ENCODE data around the gene WDR33. TPM values are rescaled to one million over a fixed set of nuclear protein-coding genes. Genes with fewer than 3 reads are reported as not detected.
A peak's percentile ranks its signal among the peaks of the same experiment; 100 is the strongest.

WDR33 gene
- total and polyA plus RNA-seq, 2 of the 13 experiments (the other 11 are each of a cell fraction or from before 2014, with no cell fraction given) = 54.9 to 78.2 TPM

DNA sequence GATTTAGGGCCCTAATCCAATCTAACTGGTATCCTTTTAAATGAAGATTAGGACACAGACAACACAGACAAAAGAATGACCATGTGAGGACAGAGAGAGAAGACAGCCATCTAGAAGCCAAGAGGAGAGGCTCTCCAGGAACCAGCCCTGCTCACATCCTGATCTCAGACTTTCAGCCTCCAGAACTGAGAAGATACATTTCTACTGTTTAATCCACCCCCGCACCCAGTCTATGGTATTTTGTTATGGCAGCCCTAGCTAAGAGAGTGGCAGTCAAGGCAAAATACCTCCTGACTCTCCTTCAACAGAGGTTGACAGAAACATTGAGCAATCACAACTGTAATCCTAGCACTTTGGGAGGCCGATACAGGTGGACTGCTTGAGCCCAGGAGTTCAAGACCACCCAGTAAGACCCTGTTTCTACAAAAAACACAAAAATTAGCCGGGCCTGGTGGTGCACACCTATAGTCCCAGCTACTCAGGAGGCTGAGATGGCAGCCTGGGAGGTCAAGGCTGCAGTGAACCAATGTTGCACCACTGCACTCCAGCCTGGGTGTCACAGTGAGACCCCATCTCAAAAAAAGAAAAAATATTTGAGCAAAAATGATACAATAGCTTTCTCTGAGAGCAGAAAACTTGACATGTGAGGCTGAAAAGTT is 34.7 kb downstream of the WDR33 start (continued):
- TF ChIP-seq FOXP1 (IDR thresholded peaks at IDR 0.05) (no peak), FOXP1 (CRISPR knock-in tag; IDR thresholded peaks at IDR 0.05) (no peak), POGZ (CRISPR knock-in tag; IDR thresholded peaks at IDR 0.05) (peak; percentile 15; the same call in 1 of the 2 replicates), MXD1 (CRISPR knock-in tag; IDR thresholded peaks at IDR 0.05) (no peak)

DNA sequence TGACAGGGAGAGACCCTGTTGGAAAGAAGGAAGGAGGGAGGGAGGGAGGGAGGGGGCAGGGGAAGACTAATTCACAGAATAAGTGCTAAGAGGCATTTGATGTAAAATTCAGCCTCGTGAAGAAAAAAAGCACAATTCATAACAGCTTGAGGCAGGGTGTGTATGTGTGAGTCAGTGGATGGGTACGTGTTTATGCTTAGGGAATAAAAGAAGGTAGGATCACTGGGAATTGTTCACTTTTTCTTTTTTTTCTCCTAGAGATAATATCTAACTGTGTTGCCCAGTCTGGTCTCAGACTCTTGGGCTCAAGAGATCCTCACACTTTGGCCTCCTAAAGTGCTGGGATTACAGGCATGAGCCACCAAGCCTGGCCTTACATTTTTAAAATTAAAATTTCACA is 39.2 kb downstream of the WDR33 start:
- Histone ChIP-seq H2AFZ (ENCODE audit: low read length) (no peak overlapping the region), H3K79me2 (ENCODE audit: insufficient read depth, low read length) (peaks cover 63% of the 10 kb centered on the region), H3K9ac (ENCODE audit: insufficient read depth, low read depth, low read length) (no peak overlapping the region), H3K4me2 (ENCODE audit: low read depth, low read length) (no peak overlapping the region), H3K4me3 (replicated peaks in 1 of 3; ENCODE audit: insufficient read depth in 1 of 3, low read depth in 2 of 3, low read length in 3 of 3) (no peak overlapping the region), H3K27ac (ENCODE audit: extremely low read length, insufficient read depth, low read length) (no peak overlapping the region), H3K36me3 (replicated peaks in 1 of 2; ENCODE audit: control insufficient read depth in 1 of 2, insufficient read depth in 2 of 2, low read length in 2 of 2) (peaks cover 6 to 34% of the 10 kb centered on the region in 2 experiments), H3K9me3 (ENCODE audit: low read length) (no peaks in the 10 kb centered on the region), H3K4me1 (ENCODE audit: insufficient read depth, low read length) (peaks cover 16% of the 10 kb centered on the region), H4K20me1 (ENCODE audit: insufficient read depth, low read length) (peaks cover 38% of the 10 kb centered on the region), H3K27me3 (ENCODE audit: control insufficient read depth in 1 of 2, insufficient read depth in 2 of 2, low read length in 2 of 2) (no peaks in the 10 kb centered on the region)
- CTCF ChIA-PET (ENCODE audit: low intra/inter-chr PET ratio, low total read pairs) = no interaction called here
- DNase-seq (ENCODE audit: low spot score) = no peak
- POLR2A ChIA-PET = no interaction called here
- no peak for ATAC-seq
- WGBS (ENCODE audit: low lambda C conversion rate) = 97% methylated on average over 2 of the region's 2 CpGs
- BruUV-seq (replicated peaks) = no TSS peak
- intact Hi-C loops (cut with micrococcal nuclease; ENCODE audit: unreplicated experiment) = no loop called here
- no peak for TF ChIP-seq YY1 (IDR thresholded peaks at IDR 0.05; ENCODE audit: insufficient read depth, insufficient replicate concordance, low read depth, low read length)
- TF ChIP-seq U2AF2 (IDR thresholded peaks at IDR 0.05; ENCODE audit: low read depth, low read length) = no peak
- TF ChIP-seq, protein P1, sequence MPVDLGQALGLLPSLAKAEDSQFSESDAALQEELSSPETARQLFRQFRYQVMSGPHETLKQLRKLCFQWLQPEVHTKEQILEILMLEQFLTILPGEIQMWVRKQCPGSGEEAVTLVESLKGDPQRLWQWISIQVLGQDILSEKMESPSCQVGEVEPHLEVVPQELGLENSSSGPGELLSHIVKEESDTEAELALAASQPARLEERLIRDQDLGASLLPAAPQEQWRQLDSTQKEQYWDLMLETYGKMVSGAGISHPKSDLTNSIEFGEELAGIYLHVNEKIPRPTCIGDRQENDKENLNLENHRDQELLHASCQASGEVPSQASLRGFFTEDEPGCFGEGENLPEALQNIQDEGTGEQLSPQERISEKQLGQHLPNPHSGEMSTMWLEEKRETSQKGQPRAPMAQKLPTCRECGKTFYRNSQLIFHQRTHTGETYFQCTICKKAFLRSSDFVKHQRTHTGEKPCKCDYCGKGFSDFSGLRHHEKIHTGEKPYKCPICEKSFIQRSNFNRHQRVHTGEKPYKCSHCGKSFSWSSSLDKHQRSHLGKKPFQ (CRISPR knock-in tag; IDR thresholded peaks at IDR 0.05; ENCODE audit: insufficient replicate concordance) = no peak
- TF ChIP-seq NPAS2 (CRISPR knock-in tag; IDR thresholded peaks at IDR 0.05; ENCODE audit: borderline replicate concordance) = no peak
- no peak for TF ChIP-seq ZNF746 (CRISPR knock-in tag; IDR thresholded peaks at IDR 0.05)
- no peak for TF ChIP-seq KDM6A (CRISPR knock-in tag; IDR thresholded peaks at IDR 0.05; ENCODE audit: low read depth)
- no peak for TF ChIP-seq RARA (CRISPR knock-in tag; IDR thresholded peaks at IDR 0.05)
- no peak for TF ChIP-seq ETV5 (CRISPR knock-in tag; IDR thresholded peaks at IDR 0.05; ENCODE audit: borderline replicate concordance)
- TF ChIP-seq SP1 (IDR thresholded peaks at IDR 0.05) = no peak
- no peak for TF ChIP-seq SP1 (CRISPR knock-in tag; IDR thresholded peaks at IDR 0.05)
- no peak for TF ChIP-seq ZNF776 (CRISPR knock-in tag; IDR thresholded peaks at IDR 0.05)
- no peak for TF ChIP-seq POLR2AphosphoS2 (IDR thresholded peaks at IDR 0.05; ENCODE audit: low read depth, low read length)
- TF ChIP-seq KAT8 (CRISPR knock-in tag; IDR thresholded peaks at IDR 0.05) = no peak
- no peak for TF ChIP-seq ZNF549 (CRISPR knock-in tag; IDR thresholded peaks at IDR 0.05)
- FAIRE-seq = no peak
- in situ Hi-C loops (cut with HindIII; ENCODE audit: extremely low pct_ligation_motif_present, low pct_unique_long_range_greater_than_20kb) = no loop called here
